OCI-LY3 (cell line): Measurements from ENCODE around the gene C19orf81.

ENCODE experiments used
- CTCF ChIP-seq: fragments of 200-600, 300-600 bp; sonication (generic); IDR thresholded peaks from 2 replicates; pipeline ENCODE4 v1.5.1; 2014; ENCODE audit warnings: antibody characterized with exemption, low read length, low read depth
- EZH2phosphoT487 ChIP-seq: fragments of 200-600 bp; shearing (Covaris generic); IDR thresholded peaks from 2 replicates; pipeline ENCODE4 v1.6.1; 2018; ENCODE audit warnings: antibody characterized with exemption, mixed run types, low read depth

- TF ChIP-seq CTCF, result no peak
- TF ChIP-seq EZH2phosphoT487, result no peak
These were observed 12.7 kb upstream of the C19orf81 start for GRCh38 chr19:50636317-50637085.
